ENCODE data around the gene GSTT4.

The GSTT4 gene

GRCh38 chr22:24025475-24025874 lies 20.2 kb upstream of the GSTT4 start:
- H3K27ac ChIP-seq: no peak overlapping the region
- TF ChIP-seq ZFX (IDR thresholded peaks at IDR 0.05) (no peak), CTCF (conservative IDR thresholded peaks at IDR 0.05) (no peak)

GRCh38 chr22:24024354-24024753 lies 19.1 kb upstream of the GSTT4 start:
- no peak overlapping the region for H3K27ac ChIP-seq
- TF ChIP-seq ZFX (IDR thresholded peaks at IDR 0.05) (no peak), CTCF (conservative IDR thresholded peaks at IDR 0.05) (no peak)

- no peak for TF ChIP-seq ZFX (IDR thresholded peaks at IDR 0.05)
- TF ChIP-seq CTCF (conservative IDR thresholded peaks at IDR 0.05): no peak
- H3K27ac ChIP-seq: no peak overlapping the region
Observed at GRCh38 chr22:24023204-24023789, 18.0 kb upstream of the GSTT4 start.

- no peak overlapping the region for H3K27ac ChIP-seq
- TF ChIP-seq ZFX (IDR thresholded peaks at IDR 0.05) (no peak), CTCF (conservative IDR thresholded peaks at IDR 0.05) (no peak)
Observed at GRCh38 chr22:24021304-24021703, 16.1 kb upstream of the GSTT4 start.

- TF ChIP-seq ZFX (IDR thresholded peaks at IDR 0.05): no peak
- no peak for TF ChIP-seq CTCF (conservative IDR thresholded peaks at IDR 0.05)
Observed at GRCh38 chr22:24016156-24016555, 10.9 kb upstream of the GSTT4 start.

GRCh38 chr22:24011735-24012068 lies 6.4 kb upstream of the GSTT4 start:
- peak overlapping the region; percentile 84 for H3K27ac ChIP-seq

More at GRCh38 chr22:24016156-24016555, 10.9 kb upstream of the GSTT4 start:
- no peak overlapping the region for H3K27ac ChIP-seq

GRCh38 chr22:24010018-24010391 lies 4.8 kb upstream of the GSTT4 start:
- no peak for TF ChIP-seq CTCF (conservative IDR thresholded peaks at IDR 0.05)
- H3K27ac ChIP-seq: no peak overlapping the region

More at GRCh38 chr22:24011735-24012068, 6.4 kb upstream of the GSTT4 start:
- TF ChIP-seq ZFX (IDR thresholded peaks at IDR 0.05): no peak; the same call in 1 of the 2 replicates
- TF ChIP-seq CTCF (conservative IDR thresholded peaks at IDR 0.05): no peak
